ENCODE data around the gene PTPRG.

Gene PTPRG

DNA sequence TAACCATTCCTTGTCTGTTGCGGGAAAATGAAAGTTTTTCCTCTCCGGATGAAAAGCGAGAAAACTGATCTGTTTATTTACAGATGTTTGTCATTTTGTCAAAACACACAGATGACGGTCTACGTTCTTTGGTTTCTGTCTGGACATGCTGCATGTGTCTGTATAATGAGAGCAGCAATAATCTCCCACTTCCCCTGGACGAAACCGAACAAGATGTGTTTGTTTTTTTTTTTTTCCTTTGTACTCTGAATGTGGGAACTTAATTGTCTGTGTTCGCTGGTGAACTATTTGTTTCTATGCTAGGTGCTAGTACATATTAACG is 33.6 kb downstream of the PTPRG start:
- H3K4me3 ChIP-seq (ENCODE audit: low read length) = peak overlapping the region; percentile 2
- peak; percentile 70 for DNase-seq (ENCODE audit: low read depth)
- TF ChIP-seq, protein P1, sequence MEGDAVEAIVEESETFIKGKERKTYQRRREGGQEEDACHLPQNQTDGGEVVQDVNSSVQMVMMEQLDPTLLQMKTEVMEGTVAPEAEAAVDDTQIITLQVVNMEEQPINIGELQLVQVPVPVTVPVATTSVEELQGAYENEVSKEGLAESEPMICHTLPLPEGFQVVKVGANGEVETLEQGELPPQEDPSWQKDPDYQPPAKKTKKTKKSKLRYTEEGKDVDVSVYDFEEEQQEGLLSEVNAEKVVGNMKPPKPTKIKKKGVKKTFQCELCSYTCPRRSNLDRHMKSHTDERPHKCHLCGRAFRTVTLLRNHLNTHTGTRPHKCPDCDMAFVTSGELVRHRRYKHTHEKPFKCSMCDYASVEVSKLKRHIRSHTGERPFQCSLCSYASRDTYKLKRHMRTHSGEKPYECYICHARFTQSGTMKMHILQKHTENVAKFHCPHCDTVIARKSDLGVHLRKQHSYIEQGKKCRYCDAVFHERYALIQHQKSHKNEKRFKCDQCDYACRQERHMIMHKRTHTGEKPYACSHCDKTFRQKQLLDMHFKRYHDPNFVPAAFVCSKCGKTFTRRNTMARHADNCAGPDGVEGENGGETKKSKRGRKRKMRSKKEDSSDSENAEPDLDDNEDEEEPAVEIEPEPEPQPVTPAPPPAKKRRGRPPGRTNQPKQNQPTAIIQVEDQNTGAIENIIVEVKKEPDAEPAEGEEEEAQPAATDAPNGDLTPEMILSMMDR (IDR thresholded peaks at IDR 0.05; ENCODE audit: insufficient read depth, low read depth, low read length, missing control alignments) = no peak

DNA sequence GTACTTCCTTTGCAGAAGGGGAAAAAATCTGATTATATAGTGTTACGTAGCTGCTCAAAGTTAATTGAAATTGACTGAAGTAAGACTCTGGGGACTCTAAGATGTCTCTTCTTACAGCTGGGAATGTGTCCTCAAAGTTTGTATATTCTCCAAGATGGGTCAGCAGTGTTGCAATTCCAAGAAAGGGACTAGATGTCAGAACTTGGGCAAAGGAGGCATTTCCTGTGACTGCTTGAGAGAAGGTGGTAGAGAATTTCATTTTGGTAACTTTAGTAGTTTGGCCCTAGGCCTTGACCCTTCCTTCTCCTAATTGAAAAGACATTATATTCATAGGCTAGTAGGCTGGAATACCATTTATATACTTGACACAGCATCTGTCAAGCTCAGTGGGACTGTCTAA is 33.9 kb downstream of the PTPRG start:
- TF ChIP-seq, protein P1 (IDR thresholded peaks at IDR 0.05; ENCODE audit: insufficient read depth, low read depth, low read length, missing control alignments) = no peak
- H3K4me3 ChIP-seq (ENCODE audit: low read length) = no peak overlapping the region
- DNase-seq (ENCODE audit: low read depth) = peak; percentile 33

DNA sequence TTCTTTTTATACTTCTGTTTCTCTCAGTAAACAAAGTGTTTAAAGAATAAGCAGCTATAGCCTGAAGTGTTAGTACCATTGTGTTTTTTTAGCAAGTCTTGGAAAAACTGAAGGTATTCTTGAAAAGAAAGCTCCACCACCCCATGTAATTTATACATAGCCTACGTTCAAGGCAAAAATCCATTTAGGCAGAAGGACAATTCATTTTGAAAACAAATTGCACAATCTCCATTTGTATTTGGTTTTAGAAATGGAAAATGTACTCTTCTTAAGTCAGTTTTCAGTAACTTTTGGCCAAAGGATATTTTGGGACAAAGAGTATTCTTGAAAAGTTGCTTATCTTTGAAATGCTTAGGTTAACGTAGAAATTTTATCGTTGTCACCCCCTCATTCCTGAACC is 34.5 kb downstream of the PTPRG start:
- H3K4me3 ChIP-seq (ENCODE audit: low read length) = no peak overlapping the region
- no peak for DNase-seq (ENCODE audit: low read depth)
- TF ChIP-seq, protein P1 (IDR thresholded peaks at IDR 0.05; ENCODE audit: insufficient read depth, low read depth, low read length, missing control alignments) = no peak

DNA sequence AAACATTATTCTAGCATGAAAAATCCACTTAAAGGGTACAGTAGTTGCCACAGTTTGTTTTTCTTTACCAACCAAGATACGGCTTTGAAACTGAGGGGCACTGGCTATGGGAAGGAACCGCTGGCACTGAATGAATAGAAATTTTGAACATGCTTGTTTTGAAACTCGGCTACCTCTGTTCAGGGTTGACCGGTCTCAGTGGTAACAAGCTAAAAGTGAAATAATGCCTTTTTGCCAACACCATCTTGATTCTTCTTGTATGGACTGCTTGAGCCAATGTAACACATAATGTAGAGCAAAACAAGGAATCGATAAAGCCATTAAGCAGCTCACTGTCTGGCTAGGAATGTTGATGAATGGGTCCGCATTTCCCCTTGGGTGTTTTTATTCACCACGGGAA is 36.5 kb downstream of the PTPRG start:
- DNase-seq (ENCODE audit: low read depth) = no peak
- H3K4me3 ChIP-seq (ENCODE audit: low read length) = no peak overlapping the region
- TF ChIP-seq, protein P1 (IDR thresholded peaks at IDR 0.05; ENCODE audit: insufficient read depth, low read depth, low read length, missing control alignments) = no peak

DNA sequence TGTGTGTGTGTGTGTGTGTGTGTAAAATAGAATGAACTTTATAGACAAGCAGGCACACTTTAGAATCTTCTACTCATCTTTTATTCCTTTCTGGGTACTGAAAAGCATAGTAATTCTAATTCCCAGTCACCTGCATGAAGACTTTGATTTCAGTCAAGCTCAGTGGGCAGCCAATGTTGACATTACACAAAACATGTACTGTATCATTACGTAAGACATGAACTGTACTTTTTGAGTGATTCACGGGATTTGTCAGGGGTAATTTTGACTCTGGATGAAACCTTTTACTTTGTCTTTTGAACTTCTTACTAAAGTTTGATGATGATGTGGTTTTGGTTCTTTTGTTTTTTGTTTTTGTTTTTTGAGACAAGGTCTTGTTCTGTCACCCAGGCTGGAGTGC is 38.8 kb downstream of the PTPRG start:
- no peak overlapping the region for H3K4me3 ChIP-seq (ENCODE audit: low read length)
- peak; percentile 69 for DNase-seq (ENCODE audit: low read depth)
- TF ChIP-seq, protein P1 (IDR thresholded peaks at IDR 0.05; ENCODE audit: insufficient read depth, low read depth, low read length, missing control alignments) = no peak

DNA sequence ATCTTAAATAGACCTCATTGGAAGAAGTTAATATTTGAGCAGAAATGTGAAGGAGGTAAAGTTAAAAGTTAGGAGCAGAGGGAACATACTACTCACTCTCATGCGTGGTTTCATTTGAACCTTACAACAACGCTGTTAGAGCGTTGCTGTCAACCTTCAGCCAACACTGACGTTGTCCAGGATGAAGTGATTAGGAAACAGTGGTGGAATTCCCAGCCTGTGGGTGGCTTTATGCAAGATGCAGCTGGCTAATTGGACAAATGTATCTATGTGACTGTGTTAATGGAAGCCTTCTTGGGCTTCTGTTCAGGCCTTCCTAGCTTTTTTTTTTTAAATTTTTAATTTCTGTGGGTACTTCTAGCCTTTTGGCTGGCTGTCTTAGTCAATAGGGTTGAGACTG is 40.5 kb downstream of the PTPRG start:
- H3K4me3 ChIP-seq (ENCODE audit: low read length) = no peak overlapping the region
- TF ChIP-seq, protein P1 (IDR thresholded peaks at IDR 0.05; ENCODE audit: insufficient read depth, low read depth, low read length, missing control alignments) = no peak
- no peak for DNase-seq (ENCODE audit: low read depth)

DNA sequence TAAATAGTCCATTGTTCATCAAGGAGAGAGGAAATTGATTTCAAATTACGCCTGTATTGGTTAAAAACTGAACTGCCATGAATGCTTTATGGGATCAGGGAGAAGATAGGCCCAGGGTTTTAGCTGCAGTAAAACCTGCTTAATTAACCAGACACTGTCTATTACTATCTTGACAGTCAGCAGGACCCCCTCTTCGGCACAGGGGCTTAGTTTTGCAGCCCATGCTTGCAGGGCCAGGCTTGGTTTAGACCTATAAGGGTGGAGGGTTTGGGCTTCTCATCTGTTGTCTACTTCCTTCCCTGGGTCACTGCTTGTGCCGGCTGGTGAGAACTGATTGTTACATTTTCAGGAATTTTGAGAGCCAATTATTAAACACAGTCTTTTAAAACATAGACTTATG is 41.1 kb downstream of the PTPRG start:
- TF ChIP-seq, protein P1 (IDR thresholded peaks at IDR 0.05; ENCODE audit: insufficient read depth, low read depth, low read length, missing control alignments) = no peak
- DNase-seq (ENCODE audit: low read depth) = no peak
- H3K4me3 ChIP-seq (ENCODE audit: low read length) = no peak overlapping the region
